Measurements from ENCODE around the gene LTB4R2.

- TF ChIP-seq RARB (CRISPR knock-in tag; IDR thresholded peaks at IDR 0.05) (no peak), PATZ1 (CRISPR knock-in tag; IDR thresholded peaks at IDR 0.05; ENCODE audit: borderline replicate concordance) (no peak), ZNF8 (CRISPR knock-in tag; IDR thresholded peaks at IDR 0.05) (no peak), ZFP30 (CRISPR knock-in tag; IDR thresholded peaks at IDR 0.05) (no peak), CREB5 (CRISPR knock-in tag; IDR thresholded peaks at IDR 0.05; ENCODE audit: low read depth) (no peak), ESRRG (CRISPR knock-in tag; IDR thresholded peaks at IDR 0.05) (no peak), OSR1 (CRISPR knock-in tag; IDR thresholded peaks at IDR 0.05) (no peak), GLIS3 (CRISPR knock-in tag; IDR thresholded peaks at IDR 0.05) (no peak), CSDC2 (CRISPR knock-in tag; IDR thresholded peaks at IDR 0.05) (no peak), ZFP3 (CRISPR knock-in tag; IDR thresholded peaks at IDR 0.05) (no peak), TOX (CRISPR knock-in tag; IDR thresholded peaks at IDR 0.05; ENCODE audit: borderline replicate concordance) (no peak)
- TF ChIP-seq, protein P1, sequence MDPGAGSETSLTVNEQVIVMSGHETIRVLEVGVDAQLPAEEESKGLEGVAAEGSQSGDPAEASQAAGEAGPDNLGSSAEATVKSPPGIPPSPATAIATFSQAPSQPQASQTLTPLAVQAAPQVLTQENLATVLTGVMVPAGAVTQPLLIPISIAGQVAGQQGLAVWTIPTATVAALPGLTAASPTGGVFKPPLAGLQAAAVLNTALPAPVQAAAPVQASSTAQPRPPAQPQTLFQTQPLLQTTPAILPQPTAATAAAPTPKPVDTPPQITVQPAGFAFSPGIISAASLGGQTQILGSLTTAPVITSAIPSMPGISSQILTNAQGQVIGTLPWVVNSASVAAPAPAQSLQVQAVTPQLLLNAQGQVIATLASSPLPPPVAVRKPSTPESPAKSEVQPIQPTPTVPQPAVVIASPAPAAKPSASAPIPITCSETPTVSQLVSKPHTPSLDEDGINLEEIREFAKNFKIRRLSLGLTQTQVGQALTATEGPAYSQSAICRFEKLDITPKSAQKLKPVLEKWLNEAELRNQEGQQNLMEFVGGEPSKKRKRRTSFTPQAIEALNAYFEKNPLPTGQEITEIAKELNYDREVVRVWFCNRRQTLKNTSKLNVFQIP (CRISPR knock-in tag; IDR thresholded peaks at IDR 0.05; ENCODE audit: borderline replicate concordance, low read depth): no peak
Observed at GRCh38 chr14:24296341-24297157, 13.4 kb upstream of the LTB4R2 start.
